Measurements from ENCODE around the gene ANTKMT. TPM values are rescaled to one million over a fixed set of nuclear protein-coding genes. Genes with fewer than 3 reads are reported as not detected.

Gene ANTKMT
- total RNA-seq, 2 donors from 2014 or later = 36.5 to 37.5 TPM

GRCh38 chr16:729768-730665 is 9.1 kb downstream of the ANTKMT start:
- no peak for TF ChIP-seq CTCF (IDR thresholded peaks at IDR 0.05)
- H3K9me3 ChIP-seq = no peaks in the 10 kb centered on the region
- peaks cover 0 to 29% of the 10 kb centered on the region in 2 donors for H3K4me1 ChIP-seq
- no peaks in the 10 kb centered on the region for H3K27me3 ChIP-seq
- DNase-seq (ENCODE audit: low spot score) = no peak
- H3K4me3 ChIP-seq = no peak overlapping the region
- H3K27ac ChIP-seq = no peak overlapping the region
- peaks cover 33% of the 10 kb centered on the region for H3K36me3 ChIP-seq

GRCh38 chr16:730666-731509 is 9.9 kb downstream of the ANTKMT start:
- no peak for TF ChIP-seq CTCF (IDR thresholded peaks at IDR 0.05)

GRCh38 chr16:732332-732731 is 11.4 kb downstream of the ANTKMT start:
- no peak for DNase-seq (ENCODE audit: low spot score)
- H3K9me3 ChIP-seq = no peaks in the 10 kb centered on the region
- H3K4me1 ChIP-seq = peaks cover 0 to 18% of the 10 kb centered on the region in 2 donors
- no peak overlapping the region for H3K4me3 ChIP-seq
- no peaks in the 10 kb centered on the region for H3K27me3 ChIP-seq
- no peak for TF ChIP-seq CTCF (IDR thresholded peaks at IDR 0.05)
- H3K27ac ChIP-seq = no peak overlapping the region
- H3K36me3 ChIP-seq = peaks cover 55% of the 10 kb centered on the region

More at GRCh38 chr16:730666-731509, 9.9 kb downstream of the ANTKMT start:
- Histone ChIP-seq H3K9me3 (no peaks in the 10 kb centered on the region), H3K27me3 (no peaks in the 10 kb centered on the region), H3K36me3 (peaks cover 40% of the 10 kb centered on the region), H3K4me1 (peaks cover 0 to 29% of the 10 kb centered on the region in 2 donors), H3K4me3 (no peak overlapping the region), H3K27ac (no peak overlapping the region)
- DNase-seq (ENCODE audit: low spot score) = no peak

GRCh38 chr16:732936-733335 is 12.0 kb downstream of the ANTKMT start:
- no peak overlapping the region for H3K4me3 ChIP-seq
- TF ChIP-seq CTCF (IDR thresholded peaks at IDR 0.05) = no peak
- peaks cover 56% of the 10 kb centered on the region for H3K36me3 ChIP-seq
- no peak overlapping the region for H3K27ac ChIP-seq
- H3K9me3 ChIP-seq = no peaks in the 10 kb centered on the region
- no peak for DNase-seq (ENCODE audit: low spot score)
- no peaks in the 10 kb centered on the region for H3K27me3 ChIP-seq
- peaks cover 0 to 12% of the 10 kb centered on the region in 2 donors for H3K4me1 ChIP-seq

- Histone ChIP-seq H3K36me3 (peaks cover 56% of the 10 kb centered on the region), H3K4me1 (peaks cover 0 to 5% of the 10 kb centered on the region in 2 donors)
- no peak for DNase-seq (ENCODE audit: low spot score)
Observed at GRCh38 chr16:733382-734207, 12.6 kb downstream of the ANTKMT start.

More at GRCh38 chr16:733382-734207, 12.6 kb downstream of the ANTKMT start:
- Histone ChIP-seq H3K27me3 (no peaks in the 10 kb centered on the region), H3K27ac (no peak overlapping the region), H3K4me3 (no peak overlapping the region), H3K9me3 (no peaks in the 10 kb centered on the region)
- TF ChIP-seq CTCF (IDR thresholded peaks at IDR 0.05) = no peak

Data from right atrium auricular region (tissue), 2 donors.